Inflammatory macrophage treated with lipopolysaccharide for 1 hour (primary cell): ENCODE measurements around the gene ABCA9.
"Not testable (repeated sequence)": the region's sequence is repeated elsewhere in the genome, so short reads cannot be mapped to it uniquely, and the experiment has no call there.

Experiments used
- DNase-seq, 2 donors: peaks; one replicate each; pipeline ENCODE4 v3.0.0-alpha.2; 2020 to 2022

ABCA9 gene

GRCh38 chr17:69060822-69061221 is at the start of gene ABCA9:
Gene ABCA9, minus strand, starts transcription at chr17:69060927. Its CDS starts 9,801 bp downstream, at chr17:69051126.
- DNase-seq, result no peak

- DNase-seq, result no peak
Observed at GRCh38 chr17:69105907-69106730, 45.4 kb upstream of the ABCA9 start.

GRCh38 chr17:69103557-69104233 is 43.0 kb upstream of the ABCA9 start:
- no peak for DNase-seq

GRCh38 chr17:69098625-69099024 is 37.9 kb upstream of the ABCA9 start:
- DNase-seq, result peak; percentile 64 to 70

- peak in 1 of 2 donors; percentile 36 for DNase-seq
Observed at GRCh38 chr17:69096541-69096940, 35.8 kb upstream of the ABCA9 start.

- no peak for DNase-seq
Observed at GRCh38 chr17:69093995-69094394, 33.3 kb upstream of the ABCA9 start.

GRCh38 chr17:69093279-69093789 is 32.6 kb upstream of the ABCA9 start:
- DNase-seq, result peak; percentile 68 to 90

GRCh38 chr17:69090365-69090764 is 29.6 kb upstream of the ABCA9 start:
- no peak for DNase-seq

- no peak for DNase-seq
Observed at GRCh38 chr17:69088643-69089200, 28.0 kb upstream of the ABCA9 start.

- DNase-seq, result no peak
Observed at GRCh38 chr17:69086641-69087040, 25.9 kb upstream of the ABCA9 start.

- DNase-seq, result no peak
Observed at GRCh38 chr17:69084911-69085310, 24.2 kb upstream of the ABCA9 start.

- DNase-seq, result no peak
Observed at GRCh38 chr17:69082696-69083095, 22.0 kb upstream of the ABCA9 start.

GRCh38 chr17:69078864-69079263 is 18.1 kb upstream of the ABCA9 start:
- DNase-seq, result peak in 1 of 2 donors; percentile 34

GRCh38 chr17:69075823-69076222 is 15.1 kb upstream of the ABCA9 start:
- no peak for DNase-seq

- not testable (repeated sequence) for DNase-seq
Observed at GRCh38 chr17:69073392-69073791, 12.7 kb upstream of the ABCA9 start.

- not testable (repeated sequence) for DNase-seq
Observed at GRCh38 chr17:69072803-69073256, 12.1 kb upstream of the ABCA9 start.

- DNase-seq, result not testable (repeated sequence)
Observed at GRCh38 chr17:69071233-69071586, 10.5 kb upstream of the ABCA9 start.

GRCh38 chr17:69070378-69071232 is 9.9 kb upstream of the ABCA9 start:
- DNase-seq, result not testable (repeated sequence)

GRCh38 chr17:69069226-69069750 is 8.6 kb upstream of the ABCA9 start:
- DNase-seq, result no peak

- no peak for DNase-seq
Observed at GRCh38 chr17:69067274-69068047, 6.7 kb upstream of the ABCA9 start.

GRCh38 chr17:69066482-69066881 is 5.8 kb upstream of the ABCA9 start:
- DNase-seq, result peak; percentile 38 to 57
